ENCODE data around the gene CCDC112. TPM values are rescaled to one million over a fixed set of nuclear protein-coding genes. Genes with fewer than 3 reads are reported as not detected.

CCDC112 gene
- total and polyA plus RNA-seq, 12 donors: 1.6 to 10.1 (median 4.5) TPM

DNA sequence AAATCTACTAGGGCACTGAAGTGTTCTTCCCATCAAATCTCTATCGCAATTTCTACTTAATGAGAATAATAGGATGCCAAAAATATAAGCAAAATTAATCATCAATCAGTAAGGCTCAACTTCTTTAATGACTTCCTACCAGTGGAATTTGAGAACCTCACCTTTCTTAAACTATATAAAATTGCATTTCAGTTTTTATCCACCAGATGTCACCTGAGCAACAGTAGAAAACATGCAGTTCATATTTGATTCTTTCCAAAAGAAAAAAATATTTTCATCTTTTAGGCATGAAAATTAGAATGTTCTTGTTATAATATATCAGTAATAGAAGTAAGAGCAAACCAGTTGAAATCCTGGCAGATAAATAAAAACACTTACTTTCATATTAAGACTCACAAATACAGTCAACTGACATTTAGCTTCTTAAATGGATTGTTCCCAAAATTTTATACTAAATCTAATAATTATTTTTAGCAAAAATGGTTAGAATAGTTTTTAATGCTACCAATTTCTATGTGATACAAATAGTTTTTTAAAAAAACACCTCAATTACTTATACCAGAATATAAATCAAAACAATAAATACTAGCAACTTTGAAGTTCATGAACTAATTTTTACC, 13.4 kb upstream of the CCDC112 start:
- no peaks in the 10 kb centered on the region for H3K36me3 ChIP-seq (replicated peaks in 1 of 2)
- no peaks in the 10 kb centered on the region for H3K4me1 ChIP-seq (replicated peaks in 1 of 2)
- H3K4me3 ChIP-seq: no peak overlapping the region
- H3K27me3 ChIP-seq: no peaks in the 10 kb centered on the region
- H3K27ac ChIP-seq: no peak overlapping the region
- DNase-seq: no peak
- TF ChIP-seq POLR2A (IDR thresholded peaks at IDR 0.05) (no peak), CTCF (IDR thresholded peaks at IDR 0.05) (peak; percentile 49 to 89 (median 78))
- intact Hi-C loops (cut with DNase I): loop anchor here (5.0 to 10.0 kb wide), 2 partner anchors 267 to 515 kb away; no protein-coding TSS in a partner anchor
- H3K9me3 ChIP-seq (replicated peaks in 1 of 3): peaks cover 0 to 5% (median 0%) of the 10 kb centered on the region in 3 donors
- 3 to 15% (median 5%) methylated on average over 1 of the region's 1 CpG for WGBS, 4 donors

- intact Hi-C loops (cut with DNase I): no loop called here
- H3K4me3 ChIP-seq: no peak overlapping the region
- H3K9me3 ChIP-seq (replicated peaks in 1 of 3): peaks cover 0 to 5% (median 0%) of the 10 kb centered on the region in 3 donors
- H3K27ac ChIP-seq: no peak overlapping the region
- H3K36me3 ChIP-seq (replicated peaks in 1 of 2): no peaks in the 10 kb centered on the region
- no peaks in the 10 kb centered on the region for H3K4me1 ChIP-seq (replicated peaks in 1 of 2)
- no peaks in the 10 kb centered on the region for H3K27me3 ChIP-seq
- TF ChIP-seq CTCF (IDR thresholded peaks at IDR 0.05) (no peak), POLR2A (IDR thresholded peaks at IDR 0.05) (no peak)
- DNase-seq: no peak
These were observed 12.4 kb upstream of the CCDC112 start for GRCh38 chr5:115308815-115309214.

- Histone ChIP-seq H3K27me3 (no peaks in the 10 kb centered on the region), H3K4me1 (replicated peaks in 1 of 2) (no peaks in the 10 kb centered on the region), H3K4me3 (no peak overlapping the region), H3K9me3 (replicated peaks in 1 of 3) (peaks cover 0 to 5% (median 0%) of the 10 kb centered on the region in 3 donors), H3K36me3 (replicated peaks in 1 of 2) (no peaks in the 10 kb centered on the region), H3K27ac (no peak overlapping the region)
- WGBS, 4 donors: 87 to 97% (median 93%) methylated on average over 1 of the region's 1 CpG
- intact Hi-C loops (cut with DNase I): no loop called here
- TF ChIP-seq POLR2A (IDR thresholded peaks at IDR 0.05) (no peak), CTCF (IDR thresholded peaks at IDR 0.05) (no peak)
- DNase-seq: no peak
These were observed 9.6 kb upstream of the CCDC112 start for GRCh38 chr5:115306011-115306536.

- 97 to 100% (median 99%) methylated on average over 1 of the region's 1 CpG for WGBS, 4 donors
- no peak for DNase-seq
- intact Hi-C loops (cut with DNase I): no loop called here
- H3K9me3 ChIP-seq (replicated peaks in 1 of 3): peaks cover 0 to 5% (median 0%) of the 10 kb centered on the region in 3 donors
- TF ChIP-seq CTCF (IDR thresholded peaks at IDR 0.05): no peak
- TF ChIP-seq POLR2A (IDR thresholded peaks at IDR 0.05): no peak
- H3K4me3 ChIP-seq: no peak overlapping the region
- no peaks in the 10 kb centered on the region for H3K4me1 ChIP-seq (replicated peaks in 1 of 2)
- H3K27ac ChIP-seq: no peak overlapping the region
- no peaks in the 10 kb centered on the region for H3K36me3 ChIP-seq (replicated peaks in 1 of 2)
- H3K27me3 ChIP-seq: no peaks in the 10 kb centered on the region
These were observed 8.0 kb upstream of the CCDC112 start for GRCh38 chr5:115304496-115304895.

All from adrenal gland (tissue), 12 donors.